Esophagus squamous epithelium (tissue), 5 donors: ENCODE data around the gene ATP5F1A. TPM values are rescaled to one million over a fixed set of nuclear protein-coding genes. Genes with fewer than 3 reads are reported as not detected.

Experiments used
- DNase-seq: peaks from one replicate; lab custom pipeline; 2025; lab: John Stamatoyannopoulos, UW
- H3K27ac ChIP-seq, 4 donors: fragments of 200-600 bp; sonication (generic); one replicate each; pipeline ENCODE4 v1.5.1; 2016 to 2019; ENCODE audit warnings: mild to moderate bottlenecking in 1 of 4
- H3K27me3 ChIP-seq, 4 donors: fragments of 200-600 bp; sonication (generic); 1 replicate in 3 of 4; 2 replicates in 1 of 4; pipeline versions ENCODE4 v1.5.1 to v1.6.0; 2017 to 2021; ENCODE audit warnings: antibody characterized with exemption in 1 of 4
- H3K36me3 ChIP-seq, 3 donors: fragments of 200-600 bp; sonication (generic); one replicate each; pipeline ENCODE4 v1.5.1; 2016 to 2019
- H3K4me1 ChIP-seq, 3 donors: fragments of 200-600 bp; sonication (generic); one replicate each; pipeline ENCODE4 v1.5.1; 2017 to 2019
- H3K4me3 ChIP-seq, 4 donors: fragments of 200-600 bp; sonication (generic); 1 replicate in 3 of 4; 2 replicates in 1 of 4; pipeline ENCODE4 v1.5.1; 2016 to 2019; ENCODE audit warnings: mild to moderate bottlenecking in 2 of 4, moderate library complexity in 1 of 4
- H3K9me3 ChIP-seq, 3 donors: fragments of 200-600 bp; sonication (generic); one replicate each; pipeline ENCODE4 v1.5.1; 2016 to 2019
- CTCF ChIP-seq, 6 experiments: fragments of 450-650 bp in 4 of 6; fragments of 200-600 bp in 2 of 6; sonication (generic) in 2 of 6; IDR thresholded peaks; one replicate each; pipeline ENCODE4 v1.5.1; 2016 to 2019; ENCODE audit warnings: antibody characterized with exemption in 6 of 6, mild to moderate bottlenecking in 4 of 6, moderate library complexity in 4 of 6
- POLR2A ChIP-seq, 4 donors: fragments of 450-650 bp; IDR thresholded peaks; one replicate each; pipeline ENCODE4 v1.6.1; 2017; ENCODE audit warnings: antibody characterized with exemption in 4 of 4, mild to moderate bottlenecking in 4 of 4, moderate library complexity in 3 of 4
- WGBS, 2 donors: methylation state at CpG; one replicate each; pipeline ENCODE4 v1.1.5; 2018; 5-methylcytosine and 5-hydroxymethylcytosine counted together
- intact Hi-C: fragments of 100-400 bp; cut with DNase I; formaldehyde crosslinking; loops from one replicate; pipeline ENCODE4 v1.15.0; 2022
- total RNA-seq, 4 donors: library from RNA; depleted of rRNA; stranded (reverse); fragments of >200 nt; gene quantifications; one replicate each; pipeline ENCODE4 v1.1.0, GENCODE V29; 2016
- donor health status: DM: yes; HTN: yes; CAD: no.

The ATP5F1A gene
- total RNA-seq, 4 donors from 2014 or later, result 404 to 773 (median 503) TPM

GRCh38 chr18:46079336-46079735, 18.8 kb downstream of the ATP5F1A start:
- DNase-seq, result no peak
- Histone ChIP-seq H3K4me1 (no peaks in the 10 kb centered on the region), H3K4me3 (no peak overlapping the region), H3K27me3 (no peaks in the 10 kb centered on the region), H3K36me3 (peaks cover 9 to 72% (median 20%) of the 10 kb centered on the region in 3 donors), H3K27ac (no peak overlapping the region), H3K9me3 (no peaks in the 10 kb centered on the region)
- no peak for TF ChIP-seq CTCF (IDR thresholded peaks at IDR 0.05)
- TF ChIP-seq POLR2A (IDR thresholded peaks at IDR 0.05), result no peak
- intact Hi-C loops, result loop anchor here (10.0 kb wide), 1 partner anchor 385 kb away; no protein-coding TSS in a partner anchor

- H3K27me3 ChIP-seq, result no peaks in the 10 kb centered on the region
- H3K9me3 ChIP-seq, result no peaks in the 10 kb centered on the region
- H3K4me3 ChIP-seq, result no peak overlapping the region
- peaks cover 22 to 50% (median 24%) of the 10 kb centered on the region in 3 donors for H3K4me1 ChIP-seq
- no peak overlapping the region for H3K27ac ChIP-seq
- intact Hi-C loops, result loop anchor here (10.0 kb wide), 1 partner anchor 379 kb away; no protein-coding TSS in a partner anchor
- H3K36me3 ChIP-seq, result peaks cover 0 to 16% (median 0%) of the 10 kb centered on the region in 3 donors
- TF ChIP-seq CTCF (IDR thresholded peaks at IDR 0.05) (peak; percentile 25 to 76 (median 64)), POLR2A (IDR thresholded peaks at IDR 0.05) (no peak)
- 25 to 29% methylated on average over 9 of the region's 9 CpGs for WGBS, 2 donors
- no peak for DNase-seq
These were observed 24.4 kb downstream of the ATP5F1A start for GRCh38 chr18:46073474-46074331.

- intact Hi-C loops, result loop anchor here (10.0 kb wide), 1 partner anchor 378 kb away; no protein-coding TSS in a partner anchor
- no peak for DNase-seq
- Histone ChIP-seq H3K27ac (no peak overlapping the region), H3K4me1 (peaks cover 22 to 55% (median 24%) of the 10 kb centered on the region in 3 donors), H3K9me3 (no peaks in the 10 kb centered on the region), H3K4me3 (no peak overlapping the region), H3K27me3 (no peaks in the 10 kb centered on the region), H3K36me3 (peaks cover 0 to 8% (median 0%) of the 10 kb centered on the region in 3 donors)
- 70 to 90% methylated on average over 2 to 3 of the region's 3 CpGs for WGBS, 2 donors
- TF ChIP-seq CTCF (IDR thresholded peaks at IDR 0.05) (no peak), POLR2A (IDR thresholded peaks at IDR 0.05) (no peak)
These were observed 25.1 kb downstream of the ATP5F1A start for GRCh38 chr18:46072959-46073358.

GRCh38 chr18:46072376-46072867, 25.7 kb downstream of the ATP5F1A start:
- H3K36me3 ChIP-seq, result peaks cover 0 to 3% (median 0%) of the 10 kb centered on the region in 3 donors
- peak overlapping the region; percentile 58 to 88 (median 76) for H3K4me3 ChIP-seq
- no peak for DNase-seq
- H3K9me3 ChIP-seq, result no peaks in the 10 kb centered on the region
- 36 to 48% methylated on average over 12 to 15 of the region's 25 CpGs for WGBS, 2 donors
- no peaks in the 10 kb centered on the region for H3K27me3 ChIP-seq
- TF ChIP-seq CTCF (IDR thresholded peaks at IDR 0.05) (no peak), POLR2A (IDR thresholded peaks at IDR 0.05) (no peak)
- intact Hi-C loops, result loop anchor here (10.0 kb wide), 1 partner anchor 378 kb away; no protein-coding TSS in a partner anchor
- peak overlapping the region in 2 of 4 donors; percentile 36 to 81 for H3K27ac ChIP-seq
- H3K4me1 ChIP-seq, result peaks cover 22 to 55% (median 24%) of the 10 kb centered on the region in 3 donors
